ENCODE data around the gene SLC22A8.

DNA sequence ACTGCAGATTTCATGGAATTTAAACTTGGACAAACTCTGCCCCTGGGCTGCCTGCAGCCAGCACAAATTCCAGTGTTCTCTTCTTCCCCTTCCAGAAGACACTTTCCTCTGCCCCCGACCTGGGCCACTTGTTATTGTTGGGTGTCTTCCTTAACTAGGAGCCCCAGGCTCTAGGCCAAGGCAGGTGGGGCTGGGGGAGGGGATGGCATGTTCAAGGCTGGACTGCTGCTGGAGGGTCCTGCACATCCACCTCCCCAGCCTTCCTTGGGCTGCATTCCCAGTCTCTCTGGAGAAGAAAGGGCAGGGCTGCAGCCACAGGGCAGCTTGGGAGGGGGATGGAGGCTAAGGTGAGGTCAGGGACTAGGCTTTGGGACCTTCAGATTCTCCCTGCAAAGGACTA is 19.4 kb downstream of the SLC22A8 start:
- TF ChIP-seq, protein P1, sequence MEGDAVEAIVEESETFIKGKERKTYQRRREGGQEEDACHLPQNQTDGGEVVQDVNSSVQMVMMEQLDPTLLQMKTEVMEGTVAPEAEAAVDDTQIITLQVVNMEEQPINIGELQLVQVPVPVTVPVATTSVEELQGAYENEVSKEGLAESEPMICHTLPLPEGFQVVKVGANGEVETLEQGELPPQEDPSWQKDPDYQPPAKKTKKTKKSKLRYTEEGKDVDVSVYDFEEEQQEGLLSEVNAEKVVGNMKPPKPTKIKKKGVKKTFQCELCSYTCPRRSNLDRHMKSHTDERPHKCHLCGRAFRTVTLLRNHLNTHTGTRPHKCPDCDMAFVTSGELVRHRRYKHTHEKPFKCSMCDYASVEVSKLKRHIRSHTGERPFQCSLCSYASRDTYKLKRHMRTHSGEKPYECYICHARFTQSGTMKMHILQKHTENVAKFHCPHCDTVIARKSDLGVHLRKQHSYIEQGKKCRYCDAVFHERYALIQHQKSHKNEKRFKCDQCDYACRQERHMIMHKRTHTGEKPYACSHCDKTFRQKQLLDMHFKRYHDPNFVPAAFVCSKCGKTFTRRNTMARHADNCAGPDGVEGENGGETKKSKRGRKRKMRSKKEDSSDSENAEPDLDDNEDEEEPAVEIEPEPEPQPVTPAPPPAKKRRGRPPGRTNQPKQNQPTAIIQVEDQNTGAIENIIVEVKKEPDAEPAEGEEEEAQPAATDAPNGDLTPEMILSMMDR (conservative IDR thresholded peaks at IDR 0.05; ENCODE audit: low read depth in 2 of 2), result no peak
- TF ChIP-seq CREB1 (CRISPR knock-in tag; IDR thresholded peaks at IDR 0.05; ENCODE audit: low read depth) (no peak), POLR2AphosphoS5 (IDR thresholded peaks at IDR 0.05; ENCODE audit: low read depth) (no peak), EZH2 (IDR thresholded peaks at IDR 0.05; ENCODE audit: low read depth, unreplicated experiment) (no peak), REST (IDR thresholded peaks at IDR 0.05; ENCODE audit: unreplicated experiment) (no peak), NANOG (IDR thresholded peaks at IDR 0.05; ENCODE audit: borderline replicate concordance) (no peak), STAT1 (IDR thresholded peaks at IDR 0.05; ENCODE audit: unreplicated experiment) (no peak), EZH2phosphoT487 (IDR thresholded peaks at IDR 0.05; ENCODE audit: unreplicated experiment) (no peak)
- TF ChIP-seq, protein P2, sequence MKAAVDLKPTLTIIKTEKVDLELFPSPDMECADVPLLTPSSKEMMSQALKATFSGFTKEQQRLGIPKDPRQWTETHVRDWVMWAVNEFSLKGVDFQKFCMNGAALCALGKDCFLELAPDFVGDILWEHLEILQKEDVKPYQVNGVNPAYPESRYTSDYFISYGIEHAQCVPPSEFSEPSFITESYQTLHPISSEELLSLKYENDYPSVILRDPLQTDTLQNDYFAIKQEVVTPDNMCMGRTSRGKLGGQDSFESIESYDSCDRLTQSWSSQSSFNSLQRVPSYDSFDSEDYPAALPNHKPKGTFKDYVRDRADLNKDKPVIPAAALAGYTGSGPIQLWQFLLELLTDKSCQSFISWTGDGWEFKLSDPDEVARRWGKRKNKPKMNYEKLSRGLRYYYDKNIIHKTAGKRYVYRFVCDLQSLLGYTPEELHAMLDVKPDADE (IDR thresholded peaks at IDR 0.05), result no peak

All from GM23338 (cell line).